Smooth muscle cell (in vitro differentiated cells): Measurements from ENCODE around the gene ULK4. TPM values are rescaled to one million over a fixed set of nuclear protein-coding genes. Genes with fewer than 3 reads are reported as not detected.

ENCODE experiments used
- DNase-seq: peaks from one replicate; lab custom pipeline; 2025; ENCODE audit not compliant: unreplicated experiment; lab: John Stamatoyannopoulos, UW
- H2AFZ ChIP-seq: fragments of 200-600 bp; sonication (generic); 2 replicates; pipeline ENCODE4 v1.6.0; 2016; ENCODE audit warnings: antibody characterized with exemption, low read depth, mild to moderate bottlenecking
- H3F3A ChIP-seq: fragments of 200-600 bp; sonication (generic); 2 replicates; pipeline ENCODE4 v1.6.0; 2017; ENCODE audit warnings: antibody characterized with exemption, low read depth
- H3K27ac ChIP-seq: fragments of 200-600 bp; sonication (generic); 2 replicates; pipeline ENCODE4 v1.5.1; 2016; ENCODE audit warnings: low read depth, mild to moderate bottlenecking
- H3K27me3 ChIP-seq: fragments of 200-600 bp; sonication (generic); 2 replicates; pipeline ENCODE4 v1.6.1; 2016; ENCODE audit warnings: low read depth, mild to moderate bottlenecking
- H3K36me3 ChIP-seq: fragments of 200-600 bp; sonication (generic); 2 replicates; pipeline ENCODE4 v1.5.1; 2016; ENCODE audit warnings: low read depth
- H3K4me1 ChIP-seq: fragments of 200-600 bp; sonication (generic); 2 replicates; pipeline ENCODE4 v1.5.1; 2016; ENCODE audit warnings: low read depth
- H3K4me2 ChIP-seq: fragments of 200-600 bp; sonication (generic); 2 replicates; pipeline ENCODE4 v1.6.0; 2016; ENCODE audit warnings: mild to moderate bottlenecking
- H3K4me3 ChIP-seq: fragments of 200-600 bp; sonication (generic); 2 replicates; pipeline ENCODE4 v1.5.1; 2016; ENCODE audit warnings: mild to moderate bottlenecking
- H3K79me2 ChIP-seq: fragments of 200-600 bp; sonication (generic); 2 replicates; pipeline ENCODE4 v1.6.0; 2016; ENCODE audit warnings: low read depth, mild to moderate bottlenecking
- H3K9ac ChIP-seq: fragments of 200-600 bp; sonication (generic); 2 replicates; pipeline ENCODE4 v1.6.0; 2016; ENCODE audit warnings: low read depth
- H3K9me3 ChIP-seq: fragments of 200-600 bp; sonication (generic); replicated peaks from 2 replicates; pipeline ENCODE4 v1.5.1; 2016; ENCODE audit warnings: low read depth
- H4K20me1 ChIP-seq: fragments of 200-600 bp; sonication (generic); 2 replicates; pipeline ENCODE4 v1.6.0; 2016; ENCODE audit warnings: low read depth
- WGBS: methylation state at CpG from one replicate; pipeline ENCODE4 v1.1.7; 2016; ENCODE audit warnings: low lambda C conversion rate; 5-methylcytosine and 5-hydroxymethylcytosine counted together
- polyA plus RNA-seq: library from polyadenylated mRNA; unstranded; fragments of >200 nt; fragmentation: Nextera tagmentation; extraction: Ambion mirVana; gene quantifications from 2 replicates; pipeline ENCODE4 v1.2.1, GENCODE V29; 2016
- total RNA-seq: library from RNA; depleted of rRNA; stranded (reverse); fragments of >200 nt; gene quantifications from 2 replicates; pipeline ENCODE4 v1.2.3, GENCODE V29; 2014
- TF ChIP-seq, protein P1 (sequence below): fragments of 200-600 bp; sonication (generic); IDR thresholded peaks from 2 replicates; pipeline ENCODE4 v1.5.1; 2017; ENCODE audit warnings: borderline replicate concordance, mild to moderate bottlenecking, antibody characterized with exemption; ENCODE audit not compliant: insufficient read depth, poor library complexity, severe bottlenecking

The ULK4 gene
- total and polyA plus RNA-seq, 2 experiments from 2014 or later = 4.3 to 14.2 TPM

DNA sequence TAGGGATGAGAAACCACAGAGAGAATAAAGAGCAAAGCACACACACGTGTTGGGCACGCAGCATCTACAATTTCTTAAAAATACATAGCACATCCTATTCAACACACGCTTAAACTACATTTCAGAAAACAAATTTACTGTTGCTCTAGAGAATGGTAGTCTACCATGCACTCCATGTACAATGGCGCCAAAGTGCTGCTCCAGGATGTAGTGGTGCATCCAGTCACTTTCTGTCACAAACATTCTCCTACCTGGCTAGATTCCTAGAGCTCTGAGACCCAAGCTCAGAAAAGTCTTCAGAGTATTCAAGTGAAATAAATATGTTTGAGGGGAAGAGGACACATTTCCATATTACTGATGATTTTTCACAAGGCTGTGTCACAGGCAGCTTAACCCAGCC, 388.3 kb downstream of the ULK4 start:
- Histone ChIP-seq H3K36me3 (no peaks in the 10 kb centered on the region), H4K20me1 (no peaks in the 10 kb centered on the region), H3K4me1 (no peaks in the 10 kb centered on the region), H3K27me3 (no peaks in the 10 kb centered on the region), H3K9ac (no peak overlapping the region), H3K4me3 (no peak overlapping the region), H3K9me3 (no peaks in the 10 kb centered on the region), H3K79me2 (no peaks in the 10 kb centered on the region), H3K27ac (no peak overlapping the region), H3K4me2 (no peak overlapping the region), H2AFZ (no peak overlapping the region), H3F3A (no peaks in the 10 kb centered on the region)
- DNase-seq = no peak
- 95% methylated on average over 4 of the region's 4 CpGs for WGBS
- TF ChIP-seq, protein P1, sequence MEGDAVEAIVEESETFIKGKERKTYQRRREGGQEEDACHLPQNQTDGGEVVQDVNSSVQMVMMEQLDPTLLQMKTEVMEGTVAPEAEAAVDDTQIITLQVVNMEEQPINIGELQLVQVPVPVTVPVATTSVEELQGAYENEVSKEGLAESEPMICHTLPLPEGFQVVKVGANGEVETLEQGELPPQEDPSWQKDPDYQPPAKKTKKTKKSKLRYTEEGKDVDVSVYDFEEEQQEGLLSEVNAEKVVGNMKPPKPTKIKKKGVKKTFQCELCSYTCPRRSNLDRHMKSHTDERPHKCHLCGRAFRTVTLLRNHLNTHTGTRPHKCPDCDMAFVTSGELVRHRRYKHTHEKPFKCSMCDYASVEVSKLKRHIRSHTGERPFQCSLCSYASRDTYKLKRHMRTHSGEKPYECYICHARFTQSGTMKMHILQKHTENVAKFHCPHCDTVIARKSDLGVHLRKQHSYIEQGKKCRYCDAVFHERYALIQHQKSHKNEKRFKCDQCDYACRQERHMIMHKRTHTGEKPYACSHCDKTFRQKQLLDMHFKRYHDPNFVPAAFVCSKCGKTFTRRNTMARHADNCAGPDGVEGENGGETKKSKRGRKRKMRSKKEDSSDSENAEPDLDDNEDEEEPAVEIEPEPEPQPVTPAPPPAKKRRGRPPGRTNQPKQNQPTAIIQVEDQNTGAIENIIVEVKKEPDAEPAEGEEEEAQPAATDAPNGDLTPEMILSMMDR = no peak

DNA sequence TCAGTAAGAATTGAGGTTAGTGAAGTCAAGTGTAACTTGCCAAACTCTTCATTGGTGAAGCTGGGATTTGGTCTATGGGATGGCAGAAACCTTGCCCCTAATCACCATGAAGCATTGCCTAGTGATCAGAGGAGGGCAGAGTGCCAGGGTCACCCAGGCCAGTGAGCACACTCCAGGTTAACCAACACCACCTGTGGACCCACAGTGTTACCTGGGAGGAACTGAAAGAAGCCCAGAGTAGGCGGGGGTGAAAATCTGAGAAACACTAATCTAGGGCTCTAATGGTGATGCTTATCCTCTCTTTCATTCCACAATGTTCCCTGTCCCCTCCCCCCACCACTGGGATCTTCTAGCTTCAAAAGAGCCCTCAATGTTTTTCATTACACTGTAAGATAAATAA, 389.8 kb downstream of the ULK4 start:
- Histone ChIP-seq H3K27ac (no peak overlapping the region), H3K9me3 (no peaks in the 10 kb centered on the region), H3F3A (no peaks in the 10 kb centered on the region), H3K79me2 (no peaks in the 10 kb centered on the region), H3K27me3 (no peaks in the 10 kb centered on the region), H3K4me3 (no peak overlapping the region), H3K36me3 (no peaks in the 10 kb centered on the region), H3K4me2 (no peak overlapping the region), H3K9ac (no peak overlapping the region), H3K4me1 (no peaks in the 10 kb centered on the region), H2AFZ (no peak overlapping the region), H4K20me1 (no peaks in the 10 kb centered on the region)
- TF ChIP-seq, protein P1 = no peak
- no peak for DNase-seq
- WGBS = 100% methylated on average over 1 of the region's 1 CpG

DNA sequence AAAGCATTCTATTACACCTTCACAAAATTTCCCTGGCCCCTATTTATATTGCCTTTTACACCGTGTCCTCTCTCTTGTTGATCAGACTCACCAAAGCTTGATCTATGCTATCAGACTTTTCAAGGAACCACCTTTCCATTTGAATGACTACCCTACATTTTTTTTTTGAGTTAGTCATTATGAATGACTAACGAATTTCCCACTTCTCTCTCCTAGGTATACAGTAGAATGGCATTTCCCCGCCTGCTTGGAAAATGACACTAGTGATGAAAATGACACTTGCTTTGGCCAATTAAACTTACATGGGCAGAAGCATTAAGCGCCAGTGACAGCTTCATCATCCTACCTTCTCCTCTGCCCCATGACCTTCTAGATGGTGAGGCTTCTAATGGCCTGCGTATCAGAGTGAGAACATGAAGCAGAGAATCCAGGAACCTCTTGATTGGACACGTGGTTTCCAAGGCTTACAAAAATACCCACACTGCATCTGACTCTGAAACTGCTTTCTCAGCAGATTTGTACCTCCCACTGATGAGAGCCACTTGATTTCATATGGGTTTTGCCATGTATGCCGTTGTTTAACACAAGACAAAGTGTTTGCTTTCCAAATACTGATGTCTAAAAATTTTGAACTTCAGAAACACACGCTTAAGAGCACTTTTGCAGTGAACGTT, 392.1 kb downstream of the ULK4 start:
- WGBS = 92% methylated on average over 9 of the region's 9 CpGs
- Histone ChIP-seq H2AFZ (no peak overlapping the region), H3K9me3 (no peaks in the 10 kb centered on the region)

More for the DNA sequence above, 392.1 kb downstream of the ULK4 start:
- TF ChIP-seq, protein P1 = no peak
- no peak overlapping the region for H3K27ac ChIP-seq
- no peak overlapping the region for H3K4me3 ChIP-seq
- no peaks in the 10 kb centered on the region for H3K36me3 ChIP-seq
- no peaks in the 10 kb centered on the region for H3K79me2 ChIP-seq
- H4K20me1 ChIP-seq = no peaks in the 10 kb centered on the region
- H3K4me2 ChIP-seq = no peak overlapping the region
- H3K4me1 ChIP-seq = no peaks in the 10 kb centered on the region
- no peaks in the 10 kb centered on the region for H3K27me3 ChIP-seq
- no peak for DNase-seq
- no peak overlapping the region for H3K9ac ChIP-seq
- no peaks in the 10 kb centered on the region for H3F3A ChIP-seq
